Measurements from ENCODE around the gene DLG1.

GRCh38 chr3:197293605-197294237 is 4.7 kb downstream of the DLG1 start:
- TF ChIP-seq SUZ12 (IDR thresholded peaks at IDR 0.05; ENCODE audit: extremely low read depth, insufficient read depth, insufficient read length) (no peak), ZNF274 (IDR thresholded peaks at IDR 0.05; ENCODE audit: low read depth, low read length) (no peak), YY1 (IDR thresholded peaks at IDR 0.05; ENCODE audit: insufficient read depth, insufficient read length) (no peak)
